A549 (cell line): ENCODE results near the gene TACC2. TPM values are rescaled to one million over a fixed set of nuclear protein-coding genes. Genes with fewer than 3 reads are reported as not detected.

Experiments used
- ATAC-seq, 2 experiments: fragments of 200-7000 bp in 1 of 2; fragments of >200 bp in 1 of 2; cut with Nextera tagmentation in 1 of 2; cut with Tn5 transposase in 1 of 2; 3 replicates each; pipeline versions ENCODE4 v1.8.0 to v1.9.1; 2018 to 2020; ENCODE audit warnings: mild to moderate bottlenecking in 1 of 2, moderate library complexity in 1 of 2
- CTCF ChIA-PET: fragments of 300-600 bp; sonication (Branson Sonifier 250); formaldehyde crosslinking; extraction: SDS; loops from one replicate; lab custom pipeline; 2021; ENCODE audit warnings: antibody characterized with exemption, inconsistent platforms; lab: Yijun Ruan, JAX
- POLR2A ChIA-PET: fragments of 350-600 bp; formaldehyde crosslinking; extraction: SDS; loops from one replicate; lab custom pipeline; 2021; ENCODE audit warnings: antibody characterized with exemption, inconsistent platforms; lab: Yijun Ruan, JAX
- DNase-seq, 2 experiments: peaks; one replicate each; pipeline versions ENCODE4 v3.0.0 to v3.0.0-alpha.2; 2011 to 2016; ENCODE audit warnings: low read depth in 1 of 2, low spot score in 1 of 2
- FAIRE-seq: peaks from 2 replicates; lab custom pipeline; 2011; peaks lifted over from hg19 to GRCh38; lab: Jason Lieb, UNC
- H3K27ac ChIP-seq, 2 experiments: fragments of >200 bp; sonication (Bioruptor Twin); formaldehyde crosslinking; 3 replicates each; pipeline ENCODE4 v1.5.1; 2016 to 2017
- H3K4me1 ChIP-seq: fragments of >200 bp; sonication (Bioruptor Twin); formaldehyde crosslinking; 3 replicates; pipeline ENCODE4 v1.6.1; 2016
- H3K4me2 ChIP-seq: fragments of >200 bp; sonication (Bioruptor Twin); formaldehyde crosslinking; 3 replicates; pipeline ENCODE4 v1.6.1; 2016
- H3K4me3 ChIP-seq: fragments of >200 bp; sonication (Bioruptor Twin); formaldehyde crosslinking; 3 replicates; pipeline ENCODE4 v1.5.1; 2016
- H3K9me3 ChIP-seq: fragments of >200 bp; sonication (Bioruptor Twin); formaldehyde crosslinking; 3 replicates; pipeline ENCODE4 v1.6.1; 2016
- CBX2 ChIP-seq: fragments of 200-600 bp; sonication (generic); IDR thresholded peaks from 2 replicates; pipeline ENCODE4 v1.6.1; 2016; ENCODE audit warnings: low read depth, mild to moderate bottlenecking, borderline replicate concordance
- CHD4 ChIP-seq: fragments of 200-600 bp; sonication (generic); IDR thresholded peaks from 2 replicates; pipeline ENCODE4 v1.6.1; 2016; ENCODE audit warnings: antibody characterized with exemption, mild to moderate bottlenecking, borderline replicate concordance
- EHMT2 ChIP-seq: fragments of 200-600 bp; sonication (generic); IDR thresholded peaks from 2 replicates; pipeline ENCODE4 v1.6.1; 2016; ENCODE audit warnings: antibody characterized with exemption, low read depth, mild to moderate bottlenecking, moderate library complexity
- ESRRA ChIP-seq: fragments of 150-350 bp; IDR thresholded peaks from 2 replicates; pipeline ENCODE4 v1.6.1; 2014; ENCODE audit warnings: mild to moderate bottlenecking, low read length, borderline replicate concordance
- FOSL2 ChIP-seq, 2 experiments: fragments of 450-650 bp in 1 of 2; fragments of >200 bp in 1 of 2; sonication (Bioruptor Twin) in 1 of 2; formaldehyde crosslinking; IDR thresholded peaks; 2 replicates each; pipeline versions ENCODE4 v1.5.0 to v1.6.1; 2016 to 2020; ENCODE audit warnings: mild to moderate bottlenecking in 1 of 2, moderate library complexity in 1 of 2
- GATA3 ChIP-seq: IDR thresholded peaks from 2 replicates; pipeline ENCODE4 v1.6.1; 2012; ENCODE audit warnings: borderline replicate concordance
- HDAC2 ChIP-seq: fragments of 200-600 bp; sonication (generic); IDR thresholded peaks from 2 replicates; pipeline ENCODE4 v1.6.1; 2016
- HOXB13 ChIP-seq: fragments of 250-450 bp; sonication (Bioruptor Pico); IDR thresholded peaks from 2 replicates; pipeline ENCODE4 v1.5.0; 2020; ENCODE audit warnings: low read depth, mild to moderate bottlenecking, moderate library complexity
- HOXB5 ChIP-seq: fragments of 250-450 bp; sonication (Bioruptor Pico); IDR thresholded peaks from 2 replicates; pipeline ENCODE4 v1.5.0; 2020; ENCODE audit warnings: mild to moderate bottlenecking, moderate library complexity
- JUN ChIP-seq, 2 experiments: fragments of >200 bp; sonication (Bioruptor Twin); formaldehyde crosslinking; IDR thresholded peaks; 2 replicates in 1 of 2; 3 replicates in 1 of 2; pipeline ENCODE4 v1.6.1; 2016 to 2017
- JUNB ChIP-seq: fragments of >200 bp; sonication (Bioruptor Twin); formaldehyde crosslinking; IDR thresholded peaks from 2 replicates; pipeline ENCODE4 v1.6.1; 2016
- MAX ChIP-seq: IDR thresholded peaks from 2 replicates; pipeline ENCODE4 v1.6.1; 2012
- NPAS2 ChIP-seq: fragments of 250-450 bp; sonication (Bioruptor Pico); IDR thresholded peaks from 2 replicates; pipeline ENCODE4 v1.8.0; 2022; ENCODE audit warnings: mild to moderate bottlenecking, moderate library complexity, borderline replicate concordance
- RAD21 ChIP-seq, 2 experiments: fragments of >200 bp in 1 of 2; sonication (Bioruptor Twin) in 1 of 2; formaldehyde crosslinking in 1 of 2; IDR thresholded peaks in 1 of 2; conservative IDR thresholded peaks in 1 of 2; 2 replicates in 1 of 2; 3 replicates in 1 of 2; pipeline ENCODE4 v1.6.1; 2012 to 2018; ENCODE audit warnings: inconsistent platforms in 1 of 2
- RFX5 ChIP-seq: fragments of 450-650 bp; IDR thresholded peaks from 2 replicates; pipeline ENCODE4 v1.7.1; 2014; ENCODE audit warnings: antibody characterized with exemption, mild to moderate bottlenecking, moderate library complexity
- SMC3 ChIP-seq: fragments of >200 bp; sonication (Bioruptor Twin); formaldehyde crosslinking; IDR thresholded peaks from 3 replicates; pipeline ENCODE4 v1.6.1; 2018; ENCODE audit warnings: inconsistent platforms
- TP53 ChIP-seq: fragments of 250-450 bp; sonication (Bioruptor Pico); IDR thresholded peaks from 2 replicates; pipeline ENCODE4 v1.5.0; 2021; ENCODE audit warnings: mild to moderate bottlenecking, moderate library complexity
- WGBS: methylation state at CpG from one replicate; pipeline ENCODE4 v1.1.6; 2017; ENCODE audit errors: missing lambda C conversion rate; 5-methylcytosine and 5-hydroxymethylcytosine counted together
- polyA plus RNA-seq, 4 experiments: library from polyadenylated mRNA; depleted of rRNA in 3 of 4; stranded (reverse); fragments of >200 nt; fragmentation: RNase III in 1 of 4; extraction: RNeasy Plus Mini Kit Qiagen cat#74134 plus additional on column Dnase treatment in 1 of 4; gene quantifications; 2 replicates in 3 of 4; 3 replicates in 1 of 4; pipeline ENCODE4 v1.2.3, GENCODE V29; 2011 to 2017
- TF ChIP-seq, protein P1 (sequence below): fragments of 250-450 bp; sonication (Bioruptor Pico); IDR thresholded peaks from 2 replicates; pipeline ENCODE4 v1.5.0; 2021; ENCODE audit warnings: mild to moderate bottlenecking, moderate library complexity, borderline replicate concordance
- TF ChIP-seq, protein P2 (sequence below): fragments of >200 bp; sonication (Bioruptor Twin); formaldehyde crosslinking; IDR thresholded peaks from 3 replicates; pipeline ENCODE4 v1.5.1; 2016
- TF ChIP-seq, protein P3 (sequence below): IDR thresholded peaks from 2 replicates; pipeline ENCODE4 v1.6.1; 2012; ENCODE audit warnings: low read depth, borderline replicate concordance
- TF ChIP-seq, protein P4 (sequence below): fragments of 450-650 bp; IDR thresholded peaks from 2 replicates; pipeline ENCODE4 v1.6.1; 2014; ENCODE audit warnings: antibody characterized with exemption

Gene TACC2
- polyA plus RNA-seq, 2 of the 4 experiments (the other 2 are of a cell fraction): 83.3 to 128 TPM

DNA sequence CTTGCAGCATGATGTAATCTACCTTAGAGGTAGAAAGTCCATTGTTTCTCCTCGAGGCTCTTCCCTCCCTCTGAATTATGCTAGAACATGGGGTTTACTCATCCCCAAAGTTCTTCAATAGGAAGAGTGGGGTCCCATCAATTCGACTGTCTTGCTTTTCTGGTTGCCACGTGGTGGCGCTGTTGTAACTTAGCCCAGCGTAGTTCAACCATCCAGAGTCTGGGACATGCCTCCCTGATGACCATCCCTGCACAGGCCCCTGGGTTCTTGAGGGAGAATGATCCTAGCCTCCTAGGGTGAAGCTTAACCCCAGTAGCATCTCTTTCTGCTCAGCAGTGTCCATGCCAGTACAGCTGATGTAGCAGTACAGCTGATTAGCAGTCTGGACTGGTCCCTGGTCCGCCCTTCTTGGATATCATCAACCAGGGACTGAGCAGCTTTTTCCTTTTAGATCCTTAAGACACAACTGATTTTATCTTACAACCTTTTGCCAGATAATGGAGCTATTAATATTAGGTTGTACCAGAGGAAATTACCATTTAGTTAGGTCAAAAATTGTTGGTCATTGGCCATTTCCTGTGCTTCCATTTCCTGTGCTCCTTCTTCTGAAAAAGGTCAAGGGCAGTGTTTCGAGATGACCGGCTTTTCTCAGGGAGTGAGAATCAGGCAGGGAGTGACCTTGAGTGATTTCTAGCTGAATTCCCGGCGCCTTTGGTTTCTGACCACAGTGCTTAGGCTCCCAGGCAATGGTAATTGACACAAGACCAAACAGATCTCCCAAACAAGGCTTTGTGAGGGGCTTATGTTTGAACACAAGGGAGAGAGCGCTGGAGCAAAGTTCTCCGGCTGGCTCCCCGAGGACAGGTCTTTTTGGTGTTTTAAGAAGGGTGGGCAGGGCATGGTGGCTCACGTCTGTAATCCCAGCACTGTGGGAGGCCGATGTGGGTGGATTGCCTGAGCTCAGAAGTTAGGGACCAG is 65.4 kb downstream of the TACC2 start:
- TF ChIP-seq, protein P1, sequence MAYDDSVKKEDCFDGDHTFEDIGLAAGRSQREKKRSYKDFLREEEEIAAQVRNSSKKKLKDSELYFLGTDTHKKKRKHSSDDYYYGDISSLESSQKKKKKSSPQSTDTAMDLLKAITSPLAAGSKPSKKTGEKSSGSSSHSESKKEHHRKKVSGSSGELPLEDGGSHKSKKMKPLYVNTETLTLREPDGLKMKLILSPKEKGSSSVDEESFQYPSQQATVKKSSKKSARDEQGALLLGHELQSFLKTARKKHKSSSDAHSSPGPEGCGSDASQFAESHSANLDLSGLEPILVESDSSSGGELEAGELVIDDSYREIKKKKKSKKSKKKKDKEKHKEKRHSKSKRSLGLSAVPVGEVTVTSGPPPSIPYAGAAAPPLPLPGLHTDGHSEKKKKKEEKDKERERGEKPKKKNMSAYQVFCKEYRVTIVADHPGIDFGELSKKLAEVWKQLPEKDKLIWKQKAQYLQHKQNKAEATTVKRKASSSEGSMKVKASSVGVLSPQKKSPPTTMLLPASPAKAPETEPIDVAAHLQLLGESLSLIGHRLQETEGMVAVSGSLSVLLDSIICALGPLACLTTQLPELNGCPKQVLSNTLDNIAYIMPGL (CRISPR knock-in tag): no peak
- TF ChIP-seq RFX5 (no peak), SMC3 (peak; percentile 88), HOXB13 (CRISPR knock-in tag) (0 out of 2 replicates have a peak, but pooled peaks have one; percentile 30), CHD4 (peak; percentile 16; the same call in 1 of the 2 replicates), RAD21 (conservative IDR thresholded peaks at IDR 0.05 in 1 of 2, IDR thresholded peaks at IDR 0.05 in 1 of 2) (peak; percentile 87 to 94), FOSL2 (IDR thresholded peaks at IDR 0.05) (no peak), FOSL2 (CRISPR knock-in tag; IDR thresholded peaks at IDR 0.05) (0 out of 2 replicates have a peak, but pooled peaks have one; percentile 19), HOXB5 (CRISPR knock-in tag) (0 out of 2 replicates have a peak, but pooled peaks have one; percentile 46)
- TF ChIP-seq, protein P2, sequence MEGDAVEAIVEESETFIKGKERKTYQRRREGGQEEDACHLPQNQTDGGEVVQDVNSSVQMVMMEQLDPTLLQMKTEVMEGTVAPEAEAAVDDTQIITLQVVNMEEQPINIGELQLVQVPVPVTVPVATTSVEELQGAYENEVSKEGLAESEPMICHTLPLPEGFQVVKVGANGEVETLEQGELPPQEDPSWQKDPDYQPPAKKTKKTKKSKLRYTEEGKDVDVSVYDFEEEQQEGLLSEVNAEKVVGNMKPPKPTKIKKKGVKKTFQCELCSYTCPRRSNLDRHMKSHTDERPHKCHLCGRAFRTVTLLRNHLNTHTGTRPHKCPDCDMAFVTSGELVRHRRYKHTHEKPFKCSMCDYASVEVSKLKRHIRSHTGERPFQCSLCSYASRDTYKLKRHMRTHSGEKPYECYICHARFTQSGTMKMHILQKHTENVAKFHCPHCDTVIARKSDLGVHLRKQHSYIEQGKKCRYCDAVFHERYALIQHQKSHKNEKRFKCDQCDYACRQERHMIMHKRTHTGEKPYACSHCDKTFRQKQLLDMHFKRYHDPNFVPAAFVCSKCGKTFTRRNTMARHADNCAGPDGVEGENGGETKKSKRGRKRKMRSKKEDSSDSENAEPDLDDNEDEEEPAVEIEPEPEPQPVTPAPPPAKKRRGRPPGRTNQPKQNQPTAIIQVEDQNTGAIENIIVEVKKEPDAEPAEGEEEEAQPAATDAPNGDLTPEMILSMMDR: peak; percentile 83
- H3K4me1 ChIP-seq: peaks cover 35% of the 10 kb centered on the region
- ChIA-PET POLR2A (interaction anchor here (2.1 kb wide), 1 partner anchor 59 kb away, joined by 8 read pairs; no protein-coding TSS in a partner anchor), CTCF (interaction anchor here (0.6 to 3.7 kb wide), 22 partner anchors 9 to 244 kb away, joined by 3 to 33 read pairs (median 4); partner anchors contain the start of gene NSMCE4A)
- no peak overlapping the region for H3K4me3 ChIP-seq
- peak overlapping the region; percentile 82 for H3K27ac ChIP-seq
- FAIRE-seq (no peak), DNase-seq (peak; percentile 55 to 90), ATAC-seq (peak; percentile 61 to 83; a peak in 4 of 6 replicates)
- H3K4me2 ChIP-seq: no peak overlapping the region
- H3K9me3 ChIP-seq: no peaks in the 10 kb centered on the region
- 58% methylated on average over 15 of the region's 15 CpGs for WGBS

GRCh38 chr10:122055252-122055651 is 66.3 kb downstream of the TACC2 start:
- ATAC-seq (no peak), DNase-seq (no peak), FAIRE-seq (no peak)
- TF ChIP-seq CBX2 (no peak), JUN (IDR thresholded peaks at IDR 0.05) (0 out of 5 replicates have a peak, but pooled peaks of 1 of the 2 experiments have one; percentile 15)
- Histone ChIP-seq H3K27ac (peak overlapping the region; percentile 82), H3K4me3 (no peak overlapping the region), H3K9me3 (no peaks in the 10 kb centered on the region), H3K4me1 (peaks cover 44% of the 10 kb centered on the region), H3K4me2 (no peak overlapping the region)
- CTCF ChIA-PET: interaction anchor here (1.1 to 3.7 kb wide), 10 partner anchors 8 to 253 kb away, joined by 3 to 33 read pairs (median 8); partner anchors contain the start of gene NSMCE4A
- POLR2A ChIA-PET: interaction anchor here (2.1 kb wide), 1 partner anchor 58 kb away, joined by 8 read pairs; no protein-coding TSS in a partner anchor
- 95% methylated on average over 5 of the region's 5 CpGs for WGBS

DNA sequence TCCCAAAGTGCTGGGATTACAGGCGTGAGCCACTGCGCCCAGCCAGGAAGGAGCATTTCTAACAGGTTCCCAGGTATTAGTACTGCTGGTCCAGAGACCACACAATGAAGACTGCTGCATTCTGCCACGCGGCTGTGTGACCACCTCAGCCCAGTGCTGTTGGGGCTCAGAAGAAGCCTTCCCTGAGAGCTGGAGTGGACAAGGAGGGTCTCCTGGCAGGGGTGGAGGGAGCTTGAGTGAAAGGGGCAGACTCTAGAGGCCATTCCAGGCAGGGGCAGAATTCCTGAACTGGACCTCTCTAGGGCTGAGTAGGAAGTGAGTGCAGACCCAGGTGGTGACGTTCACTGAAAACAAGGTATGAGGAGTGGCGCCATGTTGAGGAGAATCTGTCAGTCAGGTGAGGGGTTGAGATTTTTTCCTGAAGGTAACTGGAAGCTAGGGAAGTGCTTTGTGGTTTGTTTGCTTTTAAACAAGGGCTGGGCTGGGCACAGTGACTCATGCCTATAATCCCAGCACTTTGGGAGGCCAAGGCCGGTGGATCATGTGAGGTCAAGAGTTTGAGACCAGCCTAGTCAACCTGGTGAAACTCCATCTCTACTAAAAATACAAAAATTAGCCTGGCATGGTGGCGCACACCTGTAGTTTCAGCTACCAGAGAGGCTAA is 67.6 kb downstream of the TACC2 start:
- DNase-seq (peak in 1 of 2 experiments; percentile 89), ATAC-seq (peak; percentile 37 to 43; a peak in 5 of 6 replicates), FAIRE-seq (no peak)
- Histone ChIP-seq H3K27ac (peak overlapping the region; percentile 82), H3K4me2 (peak overlapping the region; percentile 50; the same call in 2 of the 3 replicates), H3K4me3 (no peak overlapping the region), H3K4me1 (peaks cover 47% of the 10 kb centered on the region), H3K9me3 (no peaks in the 10 kb centered on the region)
- CTCF ChIA-PET: interaction anchor here (0.9 to 3.7 kb wide), 8 partner anchors 13 to 509 kb away, joined by 3 to 33 read pairs (median 5); no protein-coding TSS in a partner anchor
- POLR2A ChIA-PET: interaction anchor here (1.4 kb wide), 1 partner anchor 56 kb away, joined by 5 read pairs; no protein-coding TSS in a partner anchor
- 54% methylated on average over 5 of the region's 8 CpGs for WGBS
- peak; percentile 33; the same call in 1 of the 2 replicates for TF ChIP-seq MAX
- TF ChIP-seq HDAC2: no peak
- TF ChIP-seq TP53 (CRISPR knock-in tag): no peak
- TF ChIP-seq NPAS2: no peak
- 0 out of 2 replicates have a peak, but pooled peaks have one; percentile 23 for TF ChIP-seq JUNB
- no peak for TF ChIP-seq EHMT2
- no peak for TF ChIP-seq HOXB13 (CRISPR knock-in tag)
- no peak for TF ChIP-seq RAD21 (conservative IDR thresholded peaks at IDR 0.05 in 1 of 2, IDR thresholded peaks at IDR 0.05 in 1 of 2)
- no peak for TF ChIP-seq FOSL2 (IDR thresholded peaks at IDR 0.05)
- TF ChIP-seq FOSL2 (CRISPR knock-in tag; IDR thresholded peaks at IDR 0.05): peak; percentile 81
- TF ChIP-seq, protein P3, sequence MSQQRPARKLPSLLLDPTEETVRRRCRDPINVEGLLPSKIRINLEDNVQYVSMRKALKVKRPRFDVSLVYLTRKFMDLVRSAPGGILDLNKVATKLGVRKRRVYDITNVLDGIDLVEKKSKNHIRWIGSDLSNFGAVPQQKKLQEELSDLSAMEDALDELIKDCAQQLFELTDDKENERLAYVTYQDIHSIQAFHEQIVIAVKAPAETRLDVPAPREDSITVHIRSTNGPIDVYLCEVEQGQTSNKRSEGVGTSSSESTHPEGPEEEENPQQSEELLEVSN: no peak
- TF ChIP-seq ESRRA: no peak
- peak in 1 of 2 experiments; percentile 44; a peak in 1 of 5 replicates for TF ChIP-seq JUN (IDR thresholded peaks at IDR 0.05)
- TF ChIP-seq, protein P4, sequence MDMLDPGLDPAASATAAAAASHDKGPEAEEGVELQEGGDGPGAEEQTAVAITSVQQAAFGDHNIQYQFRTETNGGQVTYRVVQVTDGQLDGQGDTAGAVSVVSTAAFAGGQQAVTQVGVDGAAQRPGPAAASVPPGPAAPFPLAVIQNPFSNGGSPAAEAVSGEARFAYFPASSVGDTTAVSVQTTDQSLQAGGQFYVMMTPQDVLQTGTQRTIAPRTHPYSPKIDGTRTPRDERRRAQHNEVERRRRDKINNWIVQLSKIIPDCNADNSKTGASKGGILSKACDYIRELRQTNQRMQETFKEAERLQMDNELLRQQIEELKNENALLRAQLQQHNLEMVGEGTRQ: no peak
- TF ChIP-seq GATA3: peak; percentile 71; the same call in 1 of the 2 replicates
